Stimulated activated CD4-positive, alpha-beta T cell treated with anti-CD3 and anti-CD28 coated beads, Interleukin-2, amount 100 ng/mL, for 4 hours (primary cell): ENCODE data around the gene PIAS4.

Experiments
- DNase-seq: peaks from one replicate; pipeline ENCODE4 v3.0.0-alpha.2; 2020; ENCODE audit warnings: low read depth

The PIAS4 gene

GRCh38 chr19:4023600-4024398 is 16.3 kb downstream of the PIAS4 start:
- DNase-seq = no peak

- no peak for DNase-seq
Measured at GRCh38 chr19:4025317-4025716, 17.8 kb downstream of the PIAS4 start.

GRCh38 chr19:4027146-4027545 is 19.6 kb downstream of the PIAS4 start:
- DNase-seq = no peak

GRCh38 chr19:4028334-4029246 is 21.1 kb downstream of the PIAS4 start:
- DNase-seq = no peak

GRCh38 chr19:4029247-4029614 is 21.7 kb downstream of the PIAS4 start:
- DNase-seq = no peak

GRCh38 chr19:4030552-4030951 is 23.0 kb downstream of the PIAS4 start:
- DNase-seq = no peak

- DNase-seq = no peak
Measured at GRCh38 chr19:4030981-4031380, 23.4 kb downstream of the PIAS4 start.

- DNase-seq = no peak
Measured at GRCh38 chr19:4031420-4031819, 23.9 kb downstream of the PIAS4 start.

GRCh38 chr19:4032436-4032835 is 24.9 kb downstream of the PIAS4 start:
- no peak for DNase-seq

- no peak for DNase-seq
Measured at GRCh38 chr19:4033028-4033956, 25.8 kb downstream of the PIAS4 start.

- DNase-seq = no peak
Measured at GRCh38 chr19:4034048-4035017, 26.8 kb downstream of the PIAS4 start.

- no peak for DNase-seq
Measured at GRCh38 chr19:4035018-4035566, 27.6 kb downstream of the PIAS4 start.

GRCh38 chr19:4035582-4035981 is 28.0 kb downstream of the PIAS4 start:
- DNase-seq = no peak

- DNase-seq = no peak
Measured at GRCh38 chr19:4036576-4037300, 29.2 kb downstream of the PIAS4 start.

GRCh38 chr19:4037301-4037949 is 29.9 kb downstream of the PIAS4 start:
- DNase-seq = no peak

GRCh38 chr19:4038057-4038456 is 30.5 kb downstream of the PIAS4 start:
- DNase-seq = no peak

- no peak for DNase-seq
Measured at GRCh38 chr19:4038661-4039423, 31.3 kb downstream of the PIAS4 start.

GRCh38 chr19:4042064-4042730 is 34.7 kb downstream of the PIAS4 start:
- DNase-seq = no peak
